H9 (cell line): ENCODE results near the gene OPHN1. TPM values are rescaled to one million over a fixed set of nuclear protein-coding genes. Genes with fewer than 3 reads are reported as not detected.

ENCODE experiments used
- DNase-seq: peaks from one replicate; pipeline ENCODE4 v3.0.0-alpha.2; 2017
- H2AFZ ChIP-seq: one replicate; pipeline ENCODE4 v1.6.1; 2013; ENCODE audit warnings: mild to moderate bottlenecking, low read length, control low read depth, moderate library complexity
- H2AK5ac ChIP-seq: 2 replicates; pipeline ENCODE4 v1.6.1; 2013; ENCODE audit warnings: low read length, control low read depth, mixed read lengths; ENCODE audit not compliant: insufficient read length
- H2BK120ac ChIP-seq: one replicate; pipeline ENCODE4 v1.6.1; 2013; ENCODE audit warnings: low read depth, mild to moderate bottlenecking, low read length, control low read depth, inconsistent platforms; ENCODE audit not compliant: poor library complexity, severe bottlenecking
- H2BK12ac ChIP-seq: 2 replicates; pipeline ENCODE4 v1.6.1; 2013; ENCODE audit warnings: low read length, control low read depth, mixed read lengths, low read depth; ENCODE audit not compliant: insufficient read length
- H2BK15ac ChIP-seq: 2 replicates; pipeline ENCODE4 v1.6.1; 2013; ENCODE audit warnings: low read depth, low read length, control low read depth
- H2BK20ac ChIP-seq: one replicate; pipeline ENCODE4 v1.6.1; 2013; ENCODE audit warnings: low read depth, mild to moderate bottlenecking, low read length, control low read depth, inconsistent platforms; ENCODE audit not compliant: poor library complexity, severe bottlenecking
- H2BK5ac ChIP-seq: 2 replicates; pipeline ENCODE4 v1.6.1; 2013; ENCODE audit warnings: low read length, control low read depth, mixed read lengths; ENCODE audit not compliant: insufficient read length
- H3K14ac ChIP-seq: 2 replicates; pipeline ENCODE4 v1.6.1; 2013; ENCODE audit warnings: low read length, control low read depth; ENCODE audit not compliant: insufficient read depth
- H3K18ac ChIP-seq: 2 replicates; pipeline ENCODE4 v1.6.1; 2013; ENCODE audit warnings: low read depth, mild to moderate bottlenecking, mixed read lengths, low read length, control low read depth; ENCODE audit not compliant: insufficient read length
- H3K23ac ChIP-seq: 2 replicates; pipeline ENCODE4 v1.6.1; 2013; ENCODE audit warnings: low read length, control low read depth, mixed read lengths, low read depth; ENCODE audit not compliant: insufficient read length
- H3K23me2 ChIP-seq: 2 replicates; pipeline ENCODE4 v1.6.1; 2013; ENCODE audit warnings: low read depth, mild to moderate bottlenecking, mixed read lengths, low read length, control low read depth; ENCODE audit not compliant: insufficient read length, poor library complexity, severe bottlenecking
- H3K27ac ChIP-seq: 2 replicates; pipeline ENCODE4 v1.5.1; 2013; ENCODE audit warnings: low read length, control low read depth, mixed read lengths, low read depth; ENCODE audit not compliant: insufficient read length
- H3K27me3 ChIP-seq: 2 replicates; pipeline ENCODE4 v1.6.1; 2013; ENCODE audit warnings: low read length, control low read depth, inconsistent platforms; ENCODE audit not compliant: insufficient read depth
- H3K4ac ChIP-seq: 2 replicates; pipeline ENCODE4 v1.6.1; 2013; ENCODE audit warnings: low read depth, mild to moderate bottlenecking, control low read depth, inconsistent platforms, low read length, moderate library complexity
- H3K4me1 ChIP-seq: 2 replicates; pipeline ENCODE4 v1.6.1; 2013; ENCODE audit warnings: low read length, control low read depth, inconsistent platforms; ENCODE audit not compliant: insufficient read depth
- H3K4me2 ChIP-seq: 2 replicates; pipeline ENCODE4 v1.6.1; 2013; ENCODE audit warnings: low read length, control low read depth, mixed read lengths; ENCODE audit not compliant: insufficient read length, insufficient read depth
- H3K56ac ChIP-seq: 2 replicates; pipeline ENCODE4 v1.6.1; 2013; ENCODE audit warnings: low read depth, mild to moderate bottlenecking, mixed read lengths, low read length, control low read depth; ENCODE audit not compliant: insufficient read length
- H3K79me1 ChIP-seq: 2 replicates; pipeline ENCODE4 v1.6.1; 2013; ENCODE audit warnings: low read depth, mild to moderate bottlenecking, moderate library complexity, low read length, control low read depth, inconsistent platforms; ENCODE audit not compliant: insufficient read depth, poor library complexity, severe bottlenecking
- H3K79me2 ChIP-seq: 2 replicates; pipeline ENCODE4 v1.6.1; 2013; ENCODE audit warnings: low read length, control low read depth, inconsistent platforms; ENCODE audit not compliant: insufficient read depth
- H3K9ac ChIP-seq: 2 replicates; pipeline ENCODE4 v1.6.1; 2013; ENCODE audit warnings: low read length, control low read depth, mixed read lengths; ENCODE audit not compliant: insufficient read length; ENCODE audit errors: extremely low read depth
- H3K9me3 ChIP-seq: one replicate; pipeline ENCODE4 v1.6.1; 2013; ENCODE audit warnings: low read depth, low read length, inconsistent platforms; ENCODE audit not compliant: control insufficient read depth
- H3T11ph ChIP-seq: one replicate; pipeline ENCODE4 v1.6.1; 2013; ENCODE audit warnings: mild to moderate bottlenecking, low read length, control low read depth, inconsistent platforms
- H4K20me1 ChIP-seq: one replicate; pipeline ENCODE4 v1.6.1; 2013; ENCODE audit not compliant: control insufficient read depth, insufficient read length, insufficient read depth
- H4K5ac ChIP-seq: 2 replicates; pipeline ENCODE4 v1.6.1; 2013; ENCODE audit warnings: low read depth, mild to moderate bottlenecking, mixed read lengths, low read length, control low read depth; ENCODE audit not compliant: insufficient read length
- H4K8ac ChIP-seq: replicated peaks from 2 replicates; pipeline ENCODE4 v1.6.1; 2013; ENCODE audit warnings: low read length, control low read depth, mixed read lengths, low read depth; ENCODE audit not compliant: insufficient read length
- H4K91ac ChIP-seq: 2 replicates; pipeline ENCODE4 v1.6.1; 2013; ENCODE audit warnings: low read depth, mild to moderate bottlenecking, moderate library complexity, mixed read lengths, low read length, control low read depth; ENCODE audit not compliant: insufficient read length
- H3K27ac Mint-ChIP-seq, 3 experiments: 2 replicates in 2 of 3; 3 replicates in 1 of 3; pipeline ENCODE4 v1.8.0; 2020 to 2021; ENCODE audit warnings: mixed read lengths in 3 of 3, mild to moderate bottlenecking in 1 of 3, moderate library complexity in 1 of 3
- H3K27me3 Mint-ChIP-seq: 2 replicates; pipeline ENCODE4 v1.8.0; 2021; ENCODE audit warnings: low read depth, mild to moderate bottlenecking, moderate library complexity, mixed read lengths
- H3K36me3 Mint-ChIP-seq, 3 experiments: 2 replicates in 2 of 3; 3 replicates in 1 of 3; pipeline ENCODE4 v1.8.0; 2020 to 2021; ENCODE audit warnings: low read depth in 3 of 3, mixed read lengths in 3 of 3; ENCODE audit not compliant: insufficient read depth in 1 of 3
- H3K4me1 Mint-ChIP-seq, 2 experiments: 2 replicates each; pipeline ENCODE4 v1.8.0; 2020; ENCODE audit warnings: mixed read lengths in 2 of 2
- H3K4me3 Mint-ChIP-seq, 2 experiments: 2 replicates in 1 of 2; 3 replicates in 1 of 2; pipeline ENCODE4 v1.8.0; 2020 to 2021; ENCODE audit warnings: mild to moderate bottlenecking in 2 of 2, mixed read lengths in 2 of 2, moderate library complexity in 1 of 2
- H3K9me3 Mint-ChIP-seq, 2 experiments: 2 replicates in 1 of 2; 3 replicates in 1 of 2; pipeline ENCODE4 v1.8.0; 2020; ENCODE audit warnings: mild to moderate bottlenecking in 2 of 2, mixed read lengths in 2 of 2, moderate library complexity in 1 of 2
- WGBS: extraction: QIAGEN DNeasy Blood & Tissue Kit; methylation state at CpG from one replicate; pipeline ENCODE4 v1.1.7; 2013; ENCODE audit warnings: missing lambda C conversion rate, low lambda C conversion rate, mixed read lengths; ENCODE audit not compliant: insufficient read length; ENCODE audit errors: extremely low coverage; 5-methylcytosine and 5-hydroxymethylcytosine counted together
- total RNA-seq: library from RNA; stranded (reverse); gene quantifications from 2 replicates; pipeline ENCODE4 v1.2.1, GENCODE V29; 2021
- TF ChIP-seq, protein P1 (sequence below): fragments of 200-600 bp; sonication (generic); conservative IDR thresholded peaks from 3 replicates; pipeline ENCODE4 v1.8.0; 2021; ENCODE audit warnings: antibody characterized with exemption, mild to moderate bottlenecking

Gene OPHN1
- total RNA-seq, 1 experiment from 2014 or later = 1.5 TPM

GRCh38 chrX:68307769-68308168, 125.5 kb downstream of the OPHN1 start:
- Histone ChIP-seq H2BK5ac (no peak overlapping the region), H4K91ac (no peak overlapping the region), H3K23ac (no peak overlapping the region), H2AFZ (no peak overlapping the region), H3K4me2 (no peak overlapping the region), H3K9ac (no peak overlapping the region), H3K27me3 (no peaks in the 10 kb centered on the region), H4K20me1 (no peaks in the 10 kb centered on the region), H4K8ac (no peak overlapping the region), H3K23me2 (no peaks in the 10 kb centered on the region), H3K27ac (no peak overlapping the region), H2AK5ac (no peak overlapping the region), H3K79me1 (no peaks in the 10 kb centered on the region), H4K5ac (no peak overlapping the region), H3K56ac (no peak overlapping the region), H3T11ph (no peak overlapping the region), H3K18ac (no peak overlapping the region), H3K79me2 (no peaks in the 10 kb centered on the region), H2BK120ac (no peak overlapping the region), H2BK12ac (no peak overlapping the region), H3K14ac (no peak overlapping the region), H2BK20ac (no peak overlapping the region), H2BK15ac (no peak overlapping the region), H3K4ac (no peak overlapping the region), H3K4me1 (no peaks in the 10 kb centered on the region; the same call in 1 of the 2 replicates), H3K9me3 (peaks cover 12% of the 10 kb centered on the region)
- Mint-ChIP-seq H3K27me3 (no peaks in the 10 kb centered on the region; the same call in 1 of the 2 replicates), H3K27ac (no peak overlapping the region), H3K4me3 (no peak overlapping the region), H3K4me1 (peaks cover 2 to 7% of the 10 kb centered on the region in 2 experiments), H3K36me3 (no peaks in the 10 kb centered on the region; a peak in 2 of 7 replicates), H3K9me3 (peaks cover 49 to 65% of the 10 kb centered on the region in 2 experiments)
- no CpG with 5 or more reads among the region's 1 CpG for WGBS
- TF ChIP-seq, protein P1, sequence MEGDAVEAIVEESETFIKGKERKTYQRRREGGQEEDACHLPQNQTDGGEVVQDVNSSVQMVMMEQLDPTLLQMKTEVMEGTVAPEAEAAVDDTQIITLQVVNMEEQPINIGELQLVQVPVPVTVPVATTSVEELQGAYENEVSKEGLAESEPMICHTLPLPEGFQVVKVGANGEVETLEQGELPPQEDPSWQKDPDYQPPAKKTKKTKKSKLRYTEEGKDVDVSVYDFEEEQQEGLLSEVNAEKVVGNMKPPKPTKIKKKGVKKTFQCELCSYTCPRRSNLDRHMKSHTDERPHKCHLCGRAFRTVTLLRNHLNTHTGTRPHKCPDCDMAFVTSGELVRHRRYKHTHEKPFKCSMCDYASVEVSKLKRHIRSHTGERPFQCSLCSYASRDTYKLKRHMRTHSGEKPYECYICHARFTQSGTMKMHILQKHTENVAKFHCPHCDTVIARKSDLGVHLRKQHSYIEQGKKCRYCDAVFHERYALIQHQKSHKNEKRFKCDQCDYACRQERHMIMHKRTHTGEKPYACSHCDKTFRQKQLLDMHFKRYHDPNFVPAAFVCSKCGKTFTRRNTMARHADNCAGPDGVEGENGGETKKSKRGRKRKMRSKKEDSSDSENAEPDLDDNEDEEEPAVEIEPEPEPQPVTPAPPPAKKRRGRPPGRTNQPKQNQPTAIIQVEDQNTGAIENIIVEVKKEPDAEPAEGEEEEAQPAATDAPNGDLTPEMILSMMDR = no peak
- no peak for DNase-seq
